Dermis microvascular lymphatic vessel endothelial cell (primary cell): Measurements from ENCODE around the gene SPAG8. TPM values are rescaled to one million over a fixed set of nuclear protein-coding genes. Genes with fewer than 3 reads are reported as not detected.
A peak's percentile ranks its signal among the peaks of the same experiment; 100 is the strongest.

Experiments
- DNase-seq, 2 donors: peaks; one replicate each; pipeline versions ENCODE4 v3.0.0 to v3.0.0-alpha.2; 2010; ENCODE audit warnings: low read depth in 2 of 2
- total RNA-seq: library from RNA; depleted of rRNA; stranded (reverse); fragments of >200 nt; gene quantifications from 2 replicates; pipeline ENCODE4 v1.2.1, GENCODE V29; 2014

SPAG8 gene
- total RNA-seq, 1 donor from 2014 or later: not detected

- DNase-seq: peak in 1 of 2 donors; percentile 60
Observed at GRCh38 chr9:35813434-35814105, 1.5 kb upstream of the SPAG8 start.

GRCh38 chr9:35811381-35812024 is 559 bp downstream of the SPAG8 start:
- peak; percentile 44 to 67 for DNase-seq

GRCh38 chr9:35810122-35810521 is 1.9 kb downstream of the SPAG8 start:
- no peak for DNase-seq

- DNase-seq: no peak
Observed at GRCh38 chr9:35808433-35808832, 3.6 kb downstream of the SPAG8 start.

- no peak for DNase-seq
Observed at GRCh38 chr9:35806101-35806500, 6.0 kb downstream of the SPAG8 start.

GRCh38 chr9:35801328-35802128 is 10.5 kb downstream of the SPAG8 start:
- no peak for DNase-seq

- no peak for DNase-seq
Observed at GRCh38 chr9:35800530-35800929, 11.5 kb downstream of the SPAG8 start.

- DNase-seq: peak in 1 of 2 donors; percentile 88
Observed at GRCh38 chr9:35798658-35799374, 13.2 kb downstream of the SPAG8 start.

GRCh38 chr9:35797311-35798109 is 14.6 kb downstream of the SPAG8 start:
- DNase-seq: peak in 1 of 2 donors; percentile 36

GRCh38 chr9:35795695-35796094 is 16.4 kb downstream of the SPAG8 start:
- DNase-seq: no peak

GRCh38 chr9:35793461-35793860 is 18.6 kb downstream of the SPAG8 start:
- DNase-seq: no peak

- no peak for DNase-seq
Observed at GRCh38 chr9:35792826-35793225, 19.2 kb downstream of the SPAG8 start.

GRCh38 chr9:35792024-35792813 is 19.8 kb downstream of the SPAG8 start:
- DNase-seq: no peak

GRCh38 chr9:35791297-35791921 is 20.7 kb downstream of the SPAG8 start, which contains the start of gene NPR2:
Gene NPR2, plus strand, starts transcription at chr9:35791591. Its CDS starts 818 bp downstream, at chr9:35792409.
- DNase-seq: peak in 1 of 2 donors; percentile 29

- peak; percentile 66 to 85 for DNase-seq
Observed at GRCh38 chr9:35790385-35791296, 21.4 kb downstream of the SPAG8 start.

GRCh38 chr9:35790025-35790384 is 22.1 kb downstream of the SPAG8 start:
- DNase-seq: no peak

GRCh38 chr9:35789541-35789940 is 22.5 kb downstream of the SPAG8 start:
- no peak for DNase-seq

GRCh38 chr9:35783418-35783817 is 28.6 kb downstream of the SPAG8 start:
- DNase-seq: no peak
